HG02571 (cell line): ENCODE measurements around the gene MAGI1.

Source experiments
- ATAC-seq: cut with Tn5 transposase; IDR thresholded peaks from one replicate; pipeline ENCODE4 v1.9.1; 2021; ENCODE audit warnings: mild to moderate bottlenecking, moderate library complexity; ENCODE audit not compliant: unreplicated experiment

The MAGI1 gene

DNA sequence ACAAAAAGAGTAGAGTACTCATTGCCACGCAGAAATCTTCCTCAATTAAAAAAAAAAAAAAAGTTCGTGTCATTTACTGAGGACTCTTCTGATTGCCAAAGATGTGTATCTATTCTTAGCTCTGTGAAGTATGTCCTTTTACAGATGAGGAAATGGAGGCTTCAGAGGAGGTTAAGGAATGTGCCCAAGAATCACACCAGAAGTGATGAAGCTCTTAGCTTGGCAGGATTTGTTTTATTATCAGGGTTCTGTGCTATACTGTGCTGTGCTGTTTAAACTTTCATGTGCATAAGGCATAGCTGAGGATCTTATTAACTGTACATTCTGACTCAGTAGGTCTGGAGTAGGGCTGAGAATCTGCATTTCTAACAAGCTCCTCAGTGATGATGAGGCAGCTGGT lies 685.8 kb downstream of the MAGI1 start:
- ATAC-seq, result no peak

DNA sequence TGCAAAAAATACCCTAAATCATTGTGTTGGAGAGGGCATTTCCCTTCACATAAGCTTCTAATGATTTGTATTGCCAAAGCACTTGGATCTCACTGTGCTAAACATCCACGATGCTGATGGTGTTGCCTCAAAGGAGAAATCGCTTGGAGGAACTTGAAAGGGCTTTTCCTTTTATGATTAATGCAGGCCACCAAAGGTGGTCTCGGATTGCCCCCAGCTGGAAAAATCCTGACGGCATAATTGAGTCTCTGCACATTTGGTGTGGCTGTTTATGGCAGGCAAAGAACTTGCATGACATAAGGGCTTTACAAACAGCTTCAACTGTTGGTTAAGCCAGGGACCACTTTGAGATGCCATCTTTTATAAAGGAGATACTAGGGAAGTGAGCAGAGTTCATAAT lies 687.0 kb downstream of the MAGI1 start:
- no peak for ATAC-seq

DNA sequence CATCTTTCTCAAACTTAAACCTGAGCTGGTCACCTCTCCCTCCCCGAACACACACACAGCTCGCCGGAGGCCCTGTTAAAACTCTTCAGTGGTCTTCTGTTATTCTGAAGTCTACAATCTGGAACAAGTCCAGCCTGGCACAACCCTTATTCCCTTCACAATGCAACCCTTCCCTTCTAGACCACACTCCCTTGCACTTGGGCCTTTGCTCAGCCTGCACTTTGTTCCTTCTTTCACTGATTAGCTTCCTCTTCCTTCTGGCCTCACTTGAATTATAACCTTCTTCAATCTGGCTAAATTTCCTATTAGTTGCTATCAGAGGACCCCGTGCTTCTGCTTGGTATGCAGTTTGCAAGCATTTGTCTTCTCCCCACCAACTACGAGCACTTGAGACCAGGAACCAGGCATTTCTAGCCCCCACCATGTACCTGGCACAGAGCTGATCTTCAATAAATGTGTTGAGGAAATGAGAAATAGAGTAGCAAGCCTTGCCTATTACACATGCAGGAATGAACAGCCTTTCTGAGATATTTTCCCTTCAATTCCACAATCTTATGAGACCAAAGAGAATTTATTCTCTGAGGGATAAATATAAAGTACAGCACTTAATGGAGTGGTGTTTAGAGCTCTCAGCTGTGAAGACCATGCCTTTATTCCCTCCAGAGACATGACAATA lies 687.8 kb downstream of the MAGI1 start:
- ATAC-seq, result no peak

DNA sequence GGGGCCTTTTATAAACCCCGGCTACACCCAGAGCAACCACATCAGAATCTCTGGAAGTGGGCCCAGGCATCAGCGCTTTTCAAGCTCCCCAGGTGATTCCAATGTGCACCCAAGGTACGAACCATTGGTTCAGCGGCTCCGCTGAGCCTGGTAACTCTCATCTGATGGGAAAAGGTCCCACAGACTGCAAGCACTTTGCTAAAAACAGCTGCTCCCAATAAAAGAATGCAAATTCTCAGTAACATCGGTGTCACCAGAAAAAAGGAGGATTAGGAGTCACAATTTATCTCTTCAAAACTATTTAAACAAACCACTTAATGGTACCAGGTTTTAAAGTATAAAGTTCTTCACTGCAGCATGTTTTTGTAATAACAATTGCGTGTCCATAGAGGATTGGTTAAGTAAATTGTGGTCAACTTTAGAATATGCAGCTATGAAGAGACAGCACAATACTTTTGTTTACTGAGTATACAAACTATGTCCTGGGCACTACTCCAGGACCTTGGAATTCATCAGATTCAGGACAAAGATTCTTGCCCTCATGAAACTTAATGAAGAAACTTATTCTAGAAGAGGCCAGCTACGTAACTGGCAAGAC lies 690.2 kb downstream of the MAGI1 start:
- no peak for ATAC-seq

DNA sequence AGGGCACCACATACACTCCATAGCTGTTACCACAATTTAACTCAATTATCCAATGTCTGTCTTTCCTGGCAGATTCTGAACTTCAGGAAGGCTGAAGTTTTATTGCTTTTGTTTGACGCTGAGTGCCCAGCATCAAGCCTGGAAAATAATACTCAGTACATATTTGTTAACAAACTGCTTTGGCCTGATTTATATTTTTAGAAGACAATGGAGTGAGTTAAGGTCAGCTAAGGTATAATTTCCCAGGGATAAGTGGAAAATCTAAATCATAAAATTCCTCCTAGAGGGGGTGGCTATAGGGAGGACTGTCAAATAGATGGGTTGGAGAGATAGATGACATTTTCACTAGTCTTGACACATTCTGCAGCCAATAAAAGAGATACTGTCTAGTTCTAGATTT lies 691.6 kb downstream of the MAGI1 start:
- no peak for ATAC-seq

DNA sequence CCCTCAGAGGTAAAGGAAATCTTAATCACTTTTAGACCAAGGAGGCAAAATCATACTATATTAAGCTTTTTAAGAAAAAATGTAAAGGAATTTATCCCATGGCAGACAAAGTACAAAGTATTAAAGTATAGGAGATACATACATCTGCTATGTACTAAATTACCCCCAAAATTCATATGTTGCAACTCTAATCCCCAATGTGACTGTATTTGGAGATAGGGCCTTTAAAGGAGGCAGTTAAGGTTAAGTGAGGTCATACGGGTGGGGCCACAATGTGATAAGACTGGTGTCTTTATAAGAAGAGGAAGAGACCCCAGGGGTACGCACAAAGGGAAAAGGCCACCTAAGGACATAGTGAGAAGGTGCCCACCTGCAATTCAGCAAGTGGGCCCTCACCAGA lies 693.9 kb downstream of the MAGI1 start:
- ATAC-seq, result no peak

DNA sequence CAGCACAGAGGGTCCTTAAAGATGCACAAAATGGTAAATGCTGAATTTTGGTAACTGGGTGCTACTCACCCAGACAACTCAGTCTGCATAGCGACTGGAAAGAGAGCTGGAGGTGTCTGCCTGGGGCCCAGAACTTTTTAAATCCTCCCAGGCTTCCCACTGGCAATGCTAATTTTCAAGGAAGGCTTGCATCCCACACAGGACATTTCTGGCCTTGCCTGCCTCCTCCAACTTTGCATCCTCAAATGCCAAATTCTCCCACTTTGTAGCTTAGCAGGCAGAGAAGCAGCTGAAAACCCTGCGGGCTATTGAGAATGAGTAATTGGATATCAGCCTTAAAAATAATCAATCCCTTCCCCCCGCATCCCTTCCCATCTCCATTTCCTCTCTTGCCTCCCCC lies 694.3 kb downstream of the MAGI1 start:
- no peak for ATAC-seq

DNA sequence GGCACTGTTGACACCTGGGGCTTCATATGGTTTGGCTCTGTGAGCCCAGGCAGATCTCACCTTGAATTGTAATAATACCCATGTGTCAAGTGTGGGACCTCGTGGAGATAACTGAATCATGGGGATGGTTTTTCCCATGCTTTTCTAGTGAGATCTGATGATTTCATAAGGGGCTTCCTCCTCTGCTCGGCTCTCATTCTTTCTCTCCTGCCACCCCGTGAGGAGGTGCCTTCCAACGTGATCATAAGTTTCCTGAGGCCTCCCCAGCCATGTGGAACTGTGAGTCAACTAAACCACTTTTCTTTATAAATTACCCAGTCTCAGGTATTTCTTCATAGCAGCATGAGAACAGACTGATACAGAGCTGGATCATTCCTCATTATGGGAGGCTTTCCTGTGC lies 695.0 kb downstream of the MAGI1 start:
- no peak for ATAC-seq

DNA sequence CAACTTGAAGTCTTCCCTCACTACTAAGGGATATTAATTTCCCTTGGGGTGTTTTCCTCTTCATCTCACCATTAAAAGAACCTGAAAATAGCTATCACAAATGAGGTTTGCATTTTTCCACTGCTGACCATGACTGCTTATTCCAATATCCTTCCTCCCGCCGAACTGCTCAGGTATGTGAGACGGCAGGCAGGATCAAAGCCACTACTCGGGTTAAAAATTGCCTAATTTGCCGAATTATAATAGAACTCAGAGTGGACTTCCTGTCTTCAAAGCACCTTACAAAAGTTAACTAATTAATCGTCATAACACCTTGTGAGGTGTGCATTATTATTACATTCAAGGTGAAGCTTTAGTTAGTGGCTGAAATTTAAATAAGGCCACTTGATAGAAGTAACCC lies 695.7 kb downstream of the MAGI1 start:
- ATAC-seq, result no peak

DNA sequence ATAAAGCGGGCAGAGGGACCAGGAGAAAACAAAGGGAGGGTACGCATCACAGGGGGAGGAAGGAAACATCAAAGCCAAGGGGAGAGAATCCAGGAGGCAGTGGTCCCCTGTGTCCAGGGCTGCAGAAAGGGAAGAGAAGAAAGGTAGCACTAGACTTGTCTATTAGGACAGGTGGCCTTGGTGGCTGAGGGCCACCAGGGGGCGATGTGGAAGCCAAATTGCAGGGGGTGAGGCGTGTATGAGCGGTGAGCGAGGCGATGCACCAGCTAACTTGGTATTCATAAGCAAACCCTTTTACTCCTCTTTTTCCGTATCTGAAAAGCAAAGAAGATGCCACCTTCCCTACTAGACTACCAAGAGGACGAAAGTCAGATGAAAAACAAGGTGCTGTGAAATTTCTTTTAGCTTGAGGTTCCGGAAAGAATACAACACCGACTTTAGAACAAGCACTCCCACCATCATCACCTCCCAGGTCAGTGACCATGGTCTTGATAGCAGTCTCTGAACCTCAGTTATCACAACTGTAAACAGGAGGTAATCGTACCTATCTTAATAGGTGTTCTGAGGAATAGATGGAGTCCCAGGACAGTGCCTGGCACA lies 696.5 kb downstream of the MAGI1 start:
- ATAC-seq, result no peak

DNA sequence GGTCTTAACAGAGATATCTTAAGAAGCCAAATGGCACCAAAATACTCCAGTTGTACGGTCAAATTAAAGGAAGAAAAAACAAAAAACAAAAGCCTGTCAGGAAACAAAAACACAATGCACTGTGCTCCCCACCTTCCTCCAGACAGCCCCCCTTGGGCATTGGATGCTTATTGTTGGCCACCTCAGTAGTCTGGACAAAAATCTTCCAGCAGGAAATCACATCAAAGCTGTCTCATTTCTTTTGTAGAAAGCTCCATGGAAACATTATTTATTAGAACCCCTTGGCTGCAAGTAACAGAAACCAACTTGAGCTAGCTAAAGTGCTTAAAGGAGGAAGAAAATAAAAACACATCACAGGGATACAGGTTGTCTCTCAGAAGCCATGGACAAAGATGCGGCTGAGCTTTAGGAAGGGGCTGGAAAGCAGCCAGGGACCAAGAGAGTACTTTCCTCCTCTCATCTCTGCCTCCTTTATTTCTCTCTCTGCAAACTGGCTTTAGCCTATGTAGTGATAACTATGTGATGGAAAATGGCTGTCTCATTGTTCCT lies 699.5 kb downstream of the MAGI1 start:
- no peak for ATAC-seq

DNA sequence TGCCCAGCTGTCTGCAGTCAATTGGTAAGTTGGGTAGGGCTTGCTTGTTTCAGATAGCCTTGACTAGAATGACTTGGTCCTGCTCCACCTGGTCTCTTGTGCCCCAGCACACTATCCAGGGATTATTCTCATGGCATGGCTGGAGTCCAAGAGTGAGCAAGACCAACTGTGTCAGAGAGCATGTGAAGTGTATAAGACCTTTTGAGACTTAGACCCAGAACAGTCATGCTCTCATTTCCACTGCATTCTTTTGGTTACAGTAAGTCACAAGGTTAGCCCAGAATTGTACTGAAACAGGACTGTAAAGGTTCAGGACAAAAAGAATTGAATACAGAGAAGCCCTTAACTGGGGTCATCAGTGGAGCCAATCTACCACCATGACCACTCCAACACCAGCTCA lies 700.1 kb downstream of the MAGI1 start:
- ATAC-seq, result no peak

DNA sequence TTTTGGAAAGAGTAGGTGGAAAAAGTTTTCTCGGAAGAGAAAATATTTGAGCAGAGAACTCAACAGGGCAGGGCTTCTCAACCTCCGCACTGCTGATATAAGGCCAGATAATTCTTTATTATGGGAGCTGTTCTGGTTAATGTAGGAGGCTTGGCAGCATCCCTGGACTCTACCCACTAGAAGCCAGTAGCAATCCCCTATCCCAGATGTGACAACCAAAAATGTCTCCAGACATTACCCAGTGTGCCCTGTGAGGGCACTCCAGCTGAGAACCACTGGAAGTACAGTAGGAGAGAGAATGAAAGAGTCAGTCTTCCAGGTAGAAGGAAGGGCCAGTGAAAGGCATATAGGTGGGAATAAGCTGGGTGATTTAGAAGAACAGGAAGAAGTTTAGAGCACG lies 703.1 kb downstream of the MAGI1 start:
- ATAC-seq, result no peak

DNA sequence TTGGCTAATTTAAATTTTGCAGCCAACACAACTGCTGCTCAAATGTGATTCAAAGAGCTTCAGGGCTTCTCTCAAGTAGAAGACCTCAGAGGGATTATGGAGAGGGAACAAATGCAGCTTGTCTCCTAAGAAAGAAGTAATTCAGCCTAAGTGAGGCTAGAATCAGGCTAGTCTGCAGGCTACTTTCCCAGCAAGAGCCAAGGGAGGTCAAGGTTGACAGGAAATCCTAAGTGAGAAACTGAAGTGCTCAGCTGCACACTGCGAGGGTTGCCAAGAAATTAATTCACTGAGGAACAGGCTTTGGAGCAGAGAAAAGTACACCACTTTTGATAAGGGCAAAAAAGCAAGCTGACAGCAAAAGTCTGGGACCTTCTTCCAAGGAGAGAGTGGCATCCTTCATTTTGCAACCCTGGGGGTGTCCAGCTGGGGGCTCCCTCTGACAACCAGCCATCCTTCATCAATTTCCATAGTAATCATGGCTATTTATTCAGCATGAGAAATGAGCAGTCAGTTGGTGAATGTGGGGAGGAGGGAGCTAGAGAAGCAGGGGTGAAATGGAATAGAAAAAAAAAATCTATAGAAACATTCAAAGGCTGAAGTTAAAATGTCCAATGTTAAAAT lies 704.6 kb downstream of the MAGI1 start:
- ATAC-seq, result no peak

DNA sequence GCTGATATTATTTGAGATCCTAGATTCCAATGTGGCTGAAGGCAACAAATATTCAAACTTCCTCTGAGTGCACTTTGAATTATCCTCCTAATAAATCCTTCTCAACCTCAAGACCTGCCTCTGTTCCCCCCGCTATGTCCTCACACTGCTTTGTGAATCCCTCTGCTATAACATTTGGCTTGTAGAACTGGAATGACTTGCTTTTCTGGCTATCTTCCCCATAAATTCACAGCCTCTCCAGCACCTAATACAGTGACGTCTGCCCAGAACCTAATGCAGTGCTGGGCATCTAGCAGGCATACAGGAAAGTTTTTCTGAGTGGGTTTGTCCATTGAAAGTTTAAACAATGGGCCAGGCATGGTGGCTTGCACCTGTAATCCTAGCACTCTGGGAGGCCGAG lies 707.0 kb downstream of the MAGI1 start:
- ATAC-seq, result no peak

DNA sequence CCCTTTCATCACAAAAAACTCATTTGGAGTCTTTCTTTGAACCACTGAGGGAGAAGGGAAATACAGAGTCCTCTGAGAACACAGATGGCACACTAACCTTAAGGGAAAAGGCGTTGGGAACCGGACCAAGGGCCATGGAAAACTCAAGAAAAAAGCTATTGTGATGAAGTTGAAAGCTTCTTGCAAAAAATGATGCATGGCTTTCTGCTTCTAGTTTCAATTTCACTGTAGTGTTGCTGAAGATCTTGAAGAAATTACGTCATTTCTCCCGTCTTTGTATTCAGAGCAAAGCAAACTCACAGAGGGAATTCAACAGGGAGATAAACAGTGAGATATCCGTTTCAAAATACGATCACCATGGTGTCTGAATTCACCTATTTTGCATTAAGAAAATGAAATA lies 708.6 kb downstream of the MAGI1 start:
- ATAC-seq, result no peak

DNA sequence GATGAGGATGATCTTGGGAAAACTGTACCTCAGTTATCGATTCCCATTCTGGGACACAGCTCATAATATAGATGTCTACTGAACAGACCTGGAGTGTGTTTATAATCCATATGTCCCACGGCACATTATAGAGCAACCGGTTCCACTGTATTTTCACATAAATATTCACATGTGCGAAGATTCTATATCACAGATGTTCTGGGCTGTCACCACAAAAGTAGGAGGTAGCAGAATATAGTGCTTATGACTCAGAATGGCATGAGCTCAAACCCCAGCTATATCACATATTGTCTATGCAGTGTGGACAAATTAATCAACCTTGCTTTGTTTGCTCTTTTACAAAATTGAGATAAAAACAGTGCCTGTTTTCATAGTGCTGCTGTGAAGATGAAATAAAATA lies 710.6 kb downstream of the MAGI1 start:
- ATAC-seq, result no peak

DNA sequence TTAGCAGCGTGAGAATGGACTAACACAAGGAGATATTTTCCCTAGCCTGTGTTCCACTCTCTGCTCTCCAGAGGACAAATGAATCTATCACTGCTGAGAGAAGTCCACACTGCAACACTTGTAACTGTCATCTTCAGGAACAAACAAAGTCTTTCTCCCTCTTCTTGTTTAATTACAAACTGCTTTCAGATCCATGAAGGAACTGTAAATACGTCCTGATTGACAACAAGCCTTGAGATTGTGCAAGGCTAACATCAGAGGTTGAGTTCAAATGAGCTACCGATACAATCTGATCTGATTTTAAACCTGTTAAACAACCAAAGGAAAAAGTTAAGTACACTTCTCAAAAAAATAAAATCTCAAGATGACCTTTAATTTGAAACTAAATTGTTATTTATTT lies 712.1 kb downstream of the MAGI1 start:
- ATAC-seq, result no peak

DNA sequence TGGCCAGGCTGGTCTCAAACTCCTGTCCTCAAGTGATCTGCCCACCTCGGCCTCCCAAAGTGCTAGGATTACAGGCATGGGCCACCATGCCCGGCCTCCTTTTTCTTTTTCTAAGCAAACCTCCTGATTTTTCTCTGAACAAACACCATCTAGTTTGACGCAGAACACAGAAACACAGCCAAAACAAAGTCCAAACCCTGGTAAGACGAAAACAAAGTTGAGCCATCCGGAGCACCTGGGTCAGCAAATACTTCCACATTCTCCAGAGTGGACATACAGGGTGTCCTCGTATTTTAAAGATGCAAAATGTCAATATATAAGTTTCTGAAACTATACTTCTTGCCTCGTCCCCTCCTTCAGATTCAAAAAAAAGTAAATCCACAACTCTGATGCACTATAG lies 715.8 kb downstream of the MAGI1 start:
- no peak for ATAC-seq

DNA sequence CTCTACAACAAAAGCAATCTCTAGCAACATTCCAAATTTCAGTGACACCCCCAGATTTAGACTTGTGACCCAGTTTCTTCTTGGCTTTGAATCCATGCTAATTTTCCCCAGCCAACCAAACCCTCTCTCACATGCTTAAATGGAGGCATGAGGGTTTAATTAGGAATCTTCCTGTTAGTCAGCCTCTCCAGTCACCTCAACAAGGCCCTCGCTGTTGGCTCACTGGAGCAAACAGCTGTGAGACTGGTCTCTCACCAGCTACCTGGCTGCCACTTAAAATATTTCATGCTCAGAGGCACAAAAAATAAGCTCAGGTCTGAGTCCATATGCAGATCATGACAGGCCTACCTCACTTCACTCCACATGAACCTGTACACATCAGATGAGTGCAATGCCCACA lies 720.5 kb downstream of the MAGI1 start:
- ATAC-seq, result no peak

DNA sequence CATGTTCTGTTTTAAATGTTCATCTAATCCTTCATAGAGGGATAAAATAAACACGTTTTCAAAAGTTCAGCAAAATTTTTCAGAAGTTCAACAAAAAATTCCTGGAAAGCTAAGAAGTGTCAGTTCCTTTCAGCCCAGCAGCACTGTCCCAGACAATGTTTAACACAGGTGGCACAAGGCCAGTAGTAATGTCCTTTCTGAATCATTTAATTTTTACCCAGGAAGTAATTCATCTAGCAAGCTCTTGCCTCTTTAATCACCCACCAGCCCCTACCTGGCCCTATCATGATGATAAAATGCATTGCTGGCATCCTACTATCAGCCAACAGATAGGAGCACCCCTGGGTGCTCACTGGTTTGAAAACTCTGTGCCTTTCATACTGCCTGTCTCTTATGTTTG lies 723.8 kb downstream of the MAGI1 start:
- no peak for ATAC-seq

DNA sequence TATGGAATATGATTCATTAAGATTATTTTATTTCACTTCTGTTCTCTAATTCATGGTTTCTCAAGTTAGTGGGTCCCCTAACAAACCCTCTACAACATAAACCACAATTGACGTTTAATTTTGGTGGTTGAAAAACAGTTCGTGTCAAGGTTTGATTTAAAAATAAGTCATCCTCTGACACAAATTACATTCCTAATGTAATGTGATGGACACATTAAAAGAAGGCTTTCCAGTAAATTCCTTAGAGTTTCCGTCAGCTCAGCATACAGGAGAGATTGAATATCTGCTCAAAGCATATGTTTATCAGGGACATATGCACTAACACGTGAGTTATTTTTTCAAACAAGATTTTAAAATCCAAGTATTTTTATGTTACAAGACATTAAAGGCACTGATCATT lies 724.4 kb downstream of the MAGI1 start:
- ATAC-seq, result no peak
